SKM-1 (cell line): ENCODE measurements around the gene ZNF716.
"Not testable (repeated sequence)": the region's sequence is repeated elsewhere in the genome, so short reads cannot be mapped to it uniquely, and the experiment has no call there.

ENCODE experiments used
- DNase-seq: peaks from one replicate; lab custom pipeline; 2025; ENCODE audit not compliant: unreplicated experiment; lab: John Stamatoyannopoulos, UW

ZNF716 gene

DNA sequence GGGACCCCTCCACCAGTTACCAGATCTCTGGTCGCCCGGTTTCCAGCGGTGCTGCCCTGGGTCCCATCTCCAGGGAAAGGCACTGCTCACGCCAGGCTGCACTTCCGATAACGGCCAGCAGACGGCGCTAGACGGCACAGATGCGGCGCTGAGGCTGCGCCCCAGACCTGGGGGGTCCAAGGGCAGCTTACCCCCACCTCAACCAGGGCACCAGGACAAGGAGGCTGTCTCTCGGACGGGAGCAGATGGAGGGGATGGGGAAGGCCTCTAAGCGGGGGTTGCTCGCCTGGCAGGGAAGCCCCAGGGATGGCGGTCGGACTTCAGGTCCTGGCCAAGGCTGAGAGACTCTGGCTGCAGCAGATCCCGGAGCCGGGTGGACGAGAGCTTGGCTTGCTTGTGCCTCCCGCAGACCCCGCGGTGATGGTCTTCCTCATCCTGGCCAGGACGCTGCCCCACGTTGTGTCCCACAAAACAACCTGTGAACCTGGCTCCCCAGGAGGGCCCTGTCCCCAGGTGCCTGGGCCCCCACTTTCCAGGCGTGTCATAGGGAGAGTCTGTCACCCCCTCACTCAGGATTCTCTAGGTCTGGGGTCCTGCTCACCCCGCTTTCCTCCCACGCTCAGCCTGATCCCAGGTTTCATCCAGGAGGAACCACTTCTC lies 23.9 kb upstream of the ZNF716 start:
- no peak for DNase-seq

GRCh38 chr7:57426629-57427003 lies 23.4 kb upstream of the ZNF716 start:
- no peak for DNase-seq

- no peak for DNase-seq
Measured at GRCh38 chr7:57427146-57427545, 22.8 kb upstream of the ZNF716 start.

- no peak for DNase-seq
Measured at GRCh38 chr7:57427594-57427993, 22.4 kb upstream of the ZNF716 start.

DNA sequence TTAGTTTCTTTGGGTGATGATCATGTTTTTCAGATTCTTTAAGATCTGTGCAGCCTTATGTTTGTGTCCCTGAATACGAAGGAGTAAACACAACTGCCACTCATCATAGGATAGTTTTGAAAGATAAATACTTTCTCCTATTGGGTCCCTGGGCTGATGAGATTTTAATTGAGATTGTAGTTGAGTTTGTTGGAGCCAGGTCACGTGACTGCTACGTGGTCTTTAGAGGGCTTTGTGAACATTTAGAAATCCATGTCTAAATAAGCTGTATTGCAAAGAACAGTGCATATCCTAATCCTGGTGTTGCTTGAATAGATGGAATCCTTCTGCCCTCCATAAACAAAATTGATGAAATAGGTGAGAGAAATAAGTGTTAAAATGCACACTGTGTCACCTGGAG lies 17.4 kb upstream of the ZNF716 start:
- DNase-seq, result no peak

DNA sequence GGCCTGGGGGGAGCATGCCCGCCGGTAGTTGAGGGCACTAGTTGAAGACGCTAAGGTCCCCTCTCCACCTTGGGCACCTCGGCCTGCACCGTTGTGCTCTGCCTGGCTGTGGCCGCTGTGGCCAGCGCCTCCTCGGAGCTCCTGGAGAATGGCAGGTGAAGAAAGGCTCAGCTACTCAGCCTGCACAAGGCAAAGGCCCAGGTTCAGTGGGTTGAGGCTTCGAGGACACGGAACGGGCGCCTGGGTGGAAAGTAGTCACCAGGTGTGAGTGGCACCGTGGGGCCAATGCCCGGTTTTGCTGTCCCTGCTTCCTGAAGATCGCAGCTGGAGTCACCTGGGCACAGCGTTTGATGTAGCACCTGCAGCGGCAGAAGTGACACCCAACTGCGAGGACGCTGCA lies 12.4 kb upstream of the ZNF716 start:
- DNase-seq, result no peak

- DNase-seq, result no peak
Measured at GRCh38 chr7:57438244-57438643, 11.7 kb upstream of the ZNF716 start.

- no peak for DNase-seq
Measured at GRCh38 chr7:57443567-57443966, 6.4 kb upstream of the ZNF716 start.

DNA sequence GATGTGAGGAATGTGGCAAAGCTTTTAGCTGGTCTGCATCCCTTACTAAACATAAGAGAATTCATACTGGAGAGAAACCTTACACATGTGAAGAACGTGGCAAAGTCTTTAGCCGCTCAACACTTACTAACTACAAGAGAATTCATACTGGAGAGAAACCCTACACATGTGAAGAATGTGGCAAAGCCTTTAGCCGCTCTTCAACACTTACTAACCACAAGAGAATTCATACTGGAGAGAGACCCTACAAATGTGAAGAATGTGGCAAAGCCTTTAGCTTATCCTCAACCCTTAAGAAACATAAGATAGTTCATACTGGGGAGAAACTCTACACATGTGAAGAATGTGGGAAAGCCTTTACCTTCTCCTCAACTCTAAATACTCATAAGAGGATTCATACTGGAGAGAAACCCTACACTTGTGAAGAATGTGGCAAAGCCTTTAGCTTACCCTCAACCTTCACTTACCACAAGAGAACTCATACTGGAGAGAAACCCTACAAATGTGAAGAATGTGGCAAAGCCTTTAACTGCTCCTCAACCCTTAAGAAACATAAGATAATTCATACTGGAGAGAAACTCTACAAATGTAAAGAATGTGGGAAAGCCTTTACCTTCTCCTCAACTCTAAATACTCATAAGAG lies 19.3 kb downstream of the ZNF716 start:
- DNase-seq, result not testable (repeated sequence)

DNA sequence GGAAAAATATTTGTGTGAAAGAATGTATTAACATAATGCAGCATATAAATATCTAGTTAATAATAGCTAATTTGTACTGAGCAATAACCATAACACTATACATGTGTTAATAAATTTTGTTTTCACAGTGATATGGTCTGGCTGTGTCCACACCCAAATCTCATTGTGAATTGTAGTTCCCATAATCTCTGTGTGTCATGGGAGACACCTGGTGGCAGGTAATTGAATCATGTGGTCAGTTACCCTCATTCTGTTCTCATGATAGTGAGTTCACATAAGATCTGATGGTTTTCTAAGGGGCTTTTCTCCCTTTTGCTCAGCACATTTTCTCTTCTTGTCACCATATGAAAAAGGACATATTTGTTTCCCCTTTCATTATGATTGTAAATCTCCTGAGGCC lies 30.3 kb downstream of the ZNF716 start:
- not testable (repeated sequence) for DNase-seq

DNA sequence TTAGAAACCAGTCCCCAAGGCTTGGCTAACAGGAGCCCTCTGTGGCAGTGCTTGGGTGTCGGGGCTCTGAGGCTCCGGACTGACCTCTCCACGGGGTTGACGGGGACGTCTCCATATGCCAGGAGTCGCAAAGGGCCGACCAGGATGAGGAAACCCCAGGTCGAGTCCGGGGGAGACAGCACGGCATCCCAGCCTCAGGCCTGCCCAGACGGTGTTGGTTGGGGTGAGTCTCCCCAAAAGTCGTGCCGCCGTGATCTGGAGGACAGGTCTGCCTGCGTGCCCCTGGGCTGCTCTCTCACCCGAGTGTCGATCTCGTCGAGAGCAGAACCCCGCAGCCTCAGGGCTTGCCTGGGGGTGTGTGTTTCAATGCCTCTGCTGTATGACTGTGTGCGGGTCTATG lies 35.0 kb downstream of the ZNF716 start:
- not testable (repeated sequence) for DNase-seq

DNA sequence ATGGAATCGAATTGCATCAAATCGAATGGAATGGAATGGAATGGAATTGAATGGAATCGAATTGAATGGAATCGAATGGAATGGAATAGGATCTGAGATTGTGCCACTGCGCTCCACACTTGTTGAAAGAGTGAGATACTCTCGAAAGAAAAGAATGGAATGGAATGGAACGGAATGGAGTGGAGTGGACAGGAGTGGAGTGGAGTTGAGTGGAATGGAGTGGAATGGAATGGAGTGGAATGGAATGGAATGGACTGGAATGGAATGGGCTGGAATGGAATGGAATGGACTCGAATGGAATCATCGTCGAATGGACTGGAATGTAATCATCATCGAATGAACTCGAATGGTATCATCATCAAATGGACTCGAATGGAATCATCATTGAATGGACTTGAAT lies 38.0 kb downstream of the ZNF716 start:
- DNase-seq, result no peak

DNA sequence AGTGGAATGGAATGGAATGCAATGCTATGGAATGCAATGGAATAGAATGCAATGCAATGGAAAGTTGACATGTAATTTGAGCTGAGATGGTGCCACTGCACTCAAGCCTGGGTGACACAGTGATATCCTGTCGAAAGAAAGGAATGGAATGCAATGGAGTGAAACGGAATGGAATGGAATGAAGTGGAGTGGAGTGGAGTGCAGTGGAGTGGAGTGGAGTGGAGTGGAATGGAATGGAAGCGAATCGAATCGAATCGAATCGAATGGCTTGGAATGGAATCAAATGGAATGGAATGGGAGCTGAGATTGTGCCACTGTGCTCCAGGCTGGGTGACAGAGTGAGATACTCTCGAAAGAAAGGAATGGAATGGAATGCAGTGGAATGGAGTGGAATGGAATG lies 45.1 kb downstream of the ZNF716 start:
- not testable (repeated sequence) for DNase-seq

DNA sequence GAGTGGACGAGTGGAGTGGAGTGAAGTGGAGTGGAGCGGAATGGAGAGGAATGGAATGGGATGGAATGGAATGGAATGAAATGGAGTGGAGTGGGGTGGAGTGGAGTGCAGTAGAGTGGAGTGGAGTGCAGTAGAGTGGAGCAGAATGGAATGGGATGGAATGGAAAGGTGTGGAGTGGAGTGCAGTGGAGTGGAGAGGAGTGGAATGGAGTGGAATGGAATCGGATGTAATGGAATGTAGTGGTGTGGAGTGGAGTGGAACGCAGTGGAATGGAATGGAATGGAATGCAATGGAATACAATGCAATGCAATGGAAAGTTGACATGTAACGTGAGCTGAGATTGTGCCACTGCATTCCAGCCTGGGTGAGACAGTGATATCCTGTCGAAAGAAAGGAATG lies 46.4 kb downstream of the ZNF716 start:
- no peak for DNase-seq

GRCh38 chr7:57505176-57505575 lies 55.2 kb downstream of the ZNF716 start:
- no peak for DNase-seq
